ENCODE measurements around the gene SS18.

The SS18 gene

DNA sequence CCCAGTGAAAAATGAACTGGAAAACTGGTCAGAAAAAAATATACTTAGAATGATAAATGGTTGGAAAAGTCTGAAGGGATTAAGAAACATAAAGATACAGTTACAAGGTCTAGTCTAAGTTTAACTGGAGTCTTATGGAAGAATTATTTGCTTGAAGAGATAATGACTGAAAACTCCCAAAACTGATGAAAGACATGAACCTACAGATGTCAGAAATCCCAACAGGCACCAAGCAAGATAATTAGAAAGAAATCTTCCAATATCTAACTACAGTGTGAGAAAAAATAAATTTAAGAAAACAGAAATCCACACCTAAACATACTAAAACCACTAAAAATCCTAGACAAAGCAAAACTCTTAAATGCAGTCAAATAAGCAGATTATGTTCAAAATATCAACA lies 19.4 kb downstream of the SS18 start:
- DNase-seq (ENCODE audit: low read depth) = no peak

DNA sequence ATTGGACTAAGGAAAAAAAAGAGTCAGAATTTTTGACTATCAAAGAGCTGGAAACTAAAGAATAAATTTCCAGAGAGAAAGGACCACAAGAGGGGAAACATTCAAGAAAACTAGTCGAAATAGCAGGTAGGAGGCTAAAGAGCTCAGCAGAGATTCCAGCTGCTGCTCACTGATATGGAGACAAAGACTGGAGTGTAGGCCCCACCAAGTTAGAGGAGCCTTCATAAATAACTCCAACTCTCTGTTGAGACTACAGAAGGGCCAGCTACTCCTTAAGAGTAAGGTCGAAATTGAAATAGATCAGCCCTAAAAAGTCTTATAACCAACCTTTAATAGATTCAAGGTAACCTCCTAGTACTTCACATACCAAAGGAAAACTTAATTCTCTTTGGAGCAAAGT lies 31.1 kb downstream of the SS18 start:
- DNase-seq (ENCODE audit: low read depth) = no peak

DNA sequence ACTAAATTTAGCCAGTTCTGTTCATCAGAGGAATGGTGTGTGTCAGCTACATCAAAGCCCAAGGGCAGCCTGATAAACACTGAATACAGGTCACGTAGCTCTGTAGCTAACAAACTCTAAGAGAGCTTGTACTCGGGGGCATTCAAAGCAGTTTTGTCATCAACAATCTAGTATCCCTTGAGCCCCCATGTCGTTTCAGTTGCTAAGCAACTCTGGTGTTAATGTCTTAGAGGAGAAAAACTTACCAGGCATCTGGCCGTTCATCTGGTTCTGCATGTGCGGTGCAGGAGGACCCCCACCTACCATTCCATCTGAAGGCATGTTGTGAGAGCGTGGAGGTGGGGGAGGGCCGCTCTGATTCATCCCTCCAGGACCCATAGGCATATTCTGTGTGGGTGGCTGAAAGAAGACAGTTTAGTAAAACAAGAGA lies 33.1 kb downstream of the SS18 start:
- DNase-seq (ENCODE audit: low read depth) = peak; percentile 60

DNA sequence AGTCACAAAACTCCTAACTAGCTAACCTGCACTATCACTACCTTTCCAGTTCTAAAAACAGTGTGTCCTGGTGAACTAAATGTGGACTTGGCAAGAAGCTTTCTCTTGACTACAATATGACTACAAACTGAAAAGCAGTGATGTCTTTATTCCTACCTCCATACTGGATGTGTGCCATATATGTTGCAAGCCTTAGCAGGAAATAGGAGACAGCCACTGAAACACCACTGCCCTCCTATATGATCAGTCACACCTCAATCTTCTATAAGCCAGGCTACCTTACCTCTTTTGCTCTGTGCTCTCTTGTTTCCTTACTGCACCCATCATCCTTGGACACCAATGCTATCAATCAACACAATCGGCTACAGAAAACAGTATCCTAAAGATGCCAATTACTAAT lies 34.1 kb downstream of the SS18 start:
- DNase-seq (ENCODE audit: low read depth) = peak; percentile 64

DNA sequence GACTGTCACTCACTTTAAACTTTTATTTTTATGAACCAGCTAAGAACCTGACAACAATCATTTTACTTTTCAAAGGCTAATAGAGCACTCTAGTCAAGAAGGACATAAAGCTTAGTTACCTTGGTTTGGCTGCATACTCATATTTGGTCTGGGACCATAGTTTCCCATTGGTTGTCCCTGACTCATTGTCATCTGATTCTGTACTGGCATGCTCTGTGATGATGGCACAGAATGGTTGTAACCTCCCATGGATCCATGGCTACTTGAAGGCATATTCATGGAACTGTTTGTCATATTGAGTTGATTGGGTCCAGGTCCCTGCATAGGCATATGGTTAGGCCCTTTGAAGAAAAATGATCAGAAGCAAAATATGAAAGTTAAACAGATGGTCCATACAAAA lies 37.9 kb downstream of the SS18 start:
- DNase-seq (ENCODE audit: low read depth) = no peak

DNA sequence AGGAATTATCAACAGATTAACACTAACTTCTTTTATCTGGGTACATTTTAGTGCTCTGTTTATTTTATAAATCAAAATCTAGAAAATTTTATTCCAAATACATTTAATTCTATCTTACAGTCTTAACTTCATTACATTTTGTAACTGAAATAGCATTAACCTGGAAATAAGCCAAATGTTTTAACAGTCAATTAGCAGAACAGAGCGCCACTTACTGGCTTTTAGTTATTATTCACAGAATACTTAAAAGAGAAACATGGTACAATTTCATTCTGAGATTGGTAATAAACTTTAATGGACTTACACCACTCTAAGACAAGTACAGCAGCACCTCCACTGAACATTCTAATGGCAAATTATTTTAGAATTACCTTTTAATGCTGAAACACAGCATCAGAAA lies 38.6 kb downstream of the SS18 start:
- DNase-seq (ENCODE audit: low read depth) = no peak

DNA sequence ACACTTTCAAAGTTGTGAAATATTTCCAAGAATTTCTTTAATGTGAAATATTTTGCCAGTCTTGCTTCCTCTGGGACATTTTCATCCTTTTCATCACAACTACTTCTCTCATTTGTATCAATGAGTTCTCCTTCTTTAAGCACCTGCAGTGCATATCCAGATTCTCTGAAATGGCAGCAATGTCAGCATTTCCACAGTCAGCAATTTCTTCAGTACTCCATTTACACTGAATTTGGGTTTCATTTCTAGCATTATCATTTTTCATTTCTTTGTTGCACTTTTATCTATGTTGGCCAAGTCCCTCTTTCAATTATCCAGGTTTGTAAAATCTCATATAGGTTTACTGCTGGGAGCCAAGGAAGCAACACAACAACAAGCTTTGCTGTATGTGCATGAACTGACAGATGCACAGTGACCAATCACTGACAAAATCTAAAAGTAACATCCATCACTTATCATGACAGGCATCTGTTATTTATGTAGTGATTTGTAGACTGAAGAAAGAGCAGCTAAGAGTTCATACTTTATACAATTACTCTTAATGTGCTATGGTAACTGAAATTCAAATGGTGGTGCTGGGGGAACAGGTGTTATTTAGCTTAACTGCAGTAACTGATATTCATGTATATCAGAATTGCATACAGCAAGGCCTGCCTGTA lies 43.9 kb downstream of the SS18 start:
- DNase-seq (ENCODE audit: low read depth) = no peak

DNA sequence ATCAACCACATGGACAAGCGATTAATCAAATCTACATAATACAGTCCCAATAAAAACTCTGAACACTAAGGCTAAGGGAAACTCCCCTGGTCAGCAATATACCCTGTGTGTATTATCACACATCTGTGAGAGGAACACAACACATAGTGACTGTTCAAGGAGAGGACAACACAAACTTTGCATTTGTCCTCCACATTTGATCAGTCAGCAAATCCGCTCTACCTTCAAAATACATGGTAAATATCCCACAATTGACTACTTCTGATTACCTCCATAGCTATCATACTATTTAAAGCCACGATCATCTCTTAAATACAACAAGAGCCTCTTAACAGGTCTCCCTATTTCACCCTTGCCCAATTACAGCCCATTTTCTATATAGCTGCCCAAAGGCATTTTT lies 45.6 kb downstream of the SS18 start:
- DNase-seq (ENCODE audit: low read depth) = no peak

DNA sequence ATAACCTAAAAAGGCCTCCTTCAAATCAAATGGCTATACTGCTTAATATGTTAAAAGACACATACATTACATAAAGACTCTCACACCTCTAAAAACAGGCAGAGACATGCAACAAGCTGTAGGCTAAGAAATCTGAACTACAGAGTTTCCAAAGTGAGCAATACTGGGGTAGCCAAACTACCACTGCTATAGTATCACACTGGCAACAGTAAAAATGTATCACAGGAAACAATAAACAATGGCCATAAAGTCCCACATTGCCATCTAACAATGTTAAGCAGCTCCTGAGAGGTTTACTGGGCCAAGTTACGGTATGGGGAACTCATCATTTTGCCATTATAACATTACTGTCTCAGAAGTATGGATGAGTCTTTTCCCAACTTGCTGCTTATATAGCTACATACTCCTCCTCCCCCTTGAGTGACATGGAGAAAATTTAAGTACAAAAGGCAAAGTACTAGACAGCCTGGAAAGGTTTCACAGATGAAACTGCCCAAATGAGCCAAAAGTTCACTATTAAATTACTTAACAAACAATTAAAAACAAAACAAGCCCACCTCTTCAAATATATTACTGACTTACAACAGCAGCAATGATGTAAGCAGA lies 50.3 kb downstream of the SS18 start:
- no peak for DNase-seq (ENCODE audit: low read depth)

DNA sequence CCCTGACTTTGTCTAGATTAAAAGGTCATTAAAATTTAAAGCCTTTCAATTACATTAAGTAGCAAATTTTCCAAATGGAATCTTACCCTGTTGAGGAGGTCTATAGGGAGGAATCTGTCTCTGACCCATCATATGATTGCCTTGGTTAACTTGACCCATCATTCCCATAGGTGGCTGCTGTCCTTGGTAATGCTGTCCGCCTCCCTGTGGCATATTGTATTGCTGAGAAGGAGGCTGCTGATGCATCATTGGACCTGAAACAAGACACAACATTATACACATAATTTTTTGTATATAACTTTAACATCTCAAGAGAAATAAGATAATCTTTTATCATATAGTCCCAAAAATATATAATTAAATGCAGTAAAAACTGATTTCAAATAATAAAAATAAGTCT lies 51.2 kb downstream of the SS18 start:
- no peak for DNase-seq (ENCODE audit: low read depth)

DNA sequence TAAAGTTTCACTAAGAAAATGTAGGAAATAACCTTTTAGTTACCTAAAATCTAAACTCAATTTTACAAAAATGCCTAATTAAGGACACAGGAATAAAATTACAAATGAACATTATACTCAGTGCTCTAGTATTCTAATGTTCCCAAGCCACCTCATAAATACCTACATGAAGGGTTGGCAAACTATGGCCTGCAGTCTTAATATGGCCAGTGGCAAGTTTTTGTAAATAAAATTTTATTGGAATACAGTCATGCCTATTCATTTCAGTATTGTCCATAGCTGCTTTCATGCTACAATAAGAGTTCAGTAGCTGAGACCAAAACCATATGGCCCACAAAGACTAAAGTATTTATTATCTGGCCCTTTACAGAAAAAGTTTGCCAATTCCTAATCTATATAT lies 53.8 kb downstream of the SS18 start:
- no peak for DNase-seq (ENCODE audit: low read depth)

DNA sequence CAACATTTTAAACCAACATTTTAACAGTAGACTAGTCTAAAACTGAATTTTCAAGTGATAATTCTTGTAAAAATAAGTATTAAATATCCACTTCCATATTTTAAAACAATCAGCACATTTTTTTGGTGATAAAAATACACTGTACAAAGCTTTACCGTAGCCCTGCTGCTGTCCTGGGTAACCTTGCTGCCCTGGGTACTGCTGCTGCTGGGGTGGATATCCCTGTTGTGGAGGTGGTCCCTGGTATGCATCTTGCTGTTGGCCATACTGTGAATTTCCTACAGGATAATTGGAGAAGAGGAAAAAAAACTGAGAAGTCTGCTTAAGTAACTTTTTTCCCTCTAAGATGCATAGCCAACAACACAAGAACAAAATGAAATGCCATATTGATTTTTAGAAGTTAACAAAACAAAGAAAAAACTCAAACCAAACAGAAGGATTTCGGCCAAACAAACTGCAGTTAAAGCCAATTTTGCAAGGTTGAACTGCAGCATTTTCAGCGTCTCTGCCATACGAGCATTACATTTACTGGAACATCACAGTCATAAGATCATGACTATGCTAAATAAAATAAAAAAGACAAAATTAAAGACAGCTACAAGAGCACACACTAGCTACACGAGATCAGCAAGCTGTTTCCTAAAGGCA lies 55.4 kb downstream of the SS18 start:
- DNase-seq (ENCODE audit: low read depth) = no peak

DNA sequence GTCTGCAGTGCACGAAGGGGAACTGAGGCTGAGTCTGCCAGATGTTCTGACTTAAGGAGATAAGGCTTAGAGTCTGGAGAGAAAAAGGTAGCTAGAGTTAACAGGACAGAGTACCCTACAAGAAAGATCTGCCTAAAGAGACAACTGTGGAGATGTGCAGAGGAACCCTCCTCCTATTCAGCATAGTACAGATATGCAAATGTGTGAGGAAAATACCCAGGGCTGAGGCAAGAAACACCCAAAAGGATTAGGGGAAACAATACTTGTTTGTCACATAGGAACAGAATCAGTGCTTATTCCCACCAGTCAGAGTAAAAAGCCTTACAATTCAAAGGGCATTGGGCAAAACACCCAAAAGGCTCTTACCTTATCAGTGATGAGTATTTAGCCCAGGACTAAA lies 67.8 kb downstream of the SS18 start:
- no peak for DNase-seq (ENCODE audit: low read depth)

DNA sequence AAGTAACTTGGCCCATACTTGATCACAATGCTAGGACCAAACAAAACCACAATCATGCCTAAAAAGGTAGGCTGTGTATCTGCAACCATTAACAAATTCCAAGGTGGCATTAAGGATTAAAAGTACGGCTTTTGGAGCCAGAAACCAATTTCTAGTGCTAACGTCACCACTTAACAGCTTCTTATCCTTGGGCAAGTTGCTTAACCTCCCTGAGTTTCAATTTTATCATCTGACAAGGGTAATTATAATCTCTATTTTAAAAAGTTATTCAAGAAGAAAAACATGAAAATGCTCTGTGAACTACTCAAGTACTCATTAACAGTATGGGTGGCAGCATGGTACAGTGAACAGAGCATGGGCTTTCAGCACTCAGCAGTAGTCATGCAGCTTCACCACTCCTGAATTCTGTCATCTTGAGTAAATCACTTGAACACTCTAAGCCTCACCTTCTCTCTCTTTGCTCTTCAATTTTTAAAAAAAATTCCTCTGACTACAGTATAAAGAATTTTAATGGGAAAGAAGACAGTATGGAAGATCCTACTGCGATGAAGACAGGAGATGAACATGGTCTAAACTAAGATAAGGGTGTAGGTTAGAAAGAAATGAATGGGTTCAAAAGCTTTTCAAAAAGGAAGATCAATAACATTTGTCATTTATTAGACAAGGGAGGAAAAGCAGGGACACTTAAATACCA lies 69.2 kb downstream of the SS18 start:
- no peak for DNase-seq (ENCODE audit: low read depth)

DNA sequence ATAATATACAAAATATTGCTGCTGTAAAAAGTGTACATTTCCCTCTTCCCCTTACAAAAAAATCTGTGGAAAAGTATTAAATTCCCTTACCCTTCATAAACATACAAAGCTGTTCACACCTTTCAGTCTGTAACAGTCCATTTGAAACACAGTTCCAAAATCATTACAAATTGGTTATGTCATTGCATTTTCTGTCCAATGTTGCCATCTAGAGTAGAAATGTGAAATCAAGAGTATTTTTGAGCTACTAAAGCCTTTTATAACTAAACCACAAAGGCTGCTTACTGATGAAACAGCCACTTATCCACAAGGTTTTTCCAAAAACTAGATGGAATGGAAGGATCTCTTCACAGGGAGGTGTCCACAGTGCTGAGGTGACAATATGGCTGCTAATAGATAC lies 72.5 kb downstream of the SS18 start:
- DNase-seq (ENCODE audit: low read depth) = peak; percentile 7

DNA sequence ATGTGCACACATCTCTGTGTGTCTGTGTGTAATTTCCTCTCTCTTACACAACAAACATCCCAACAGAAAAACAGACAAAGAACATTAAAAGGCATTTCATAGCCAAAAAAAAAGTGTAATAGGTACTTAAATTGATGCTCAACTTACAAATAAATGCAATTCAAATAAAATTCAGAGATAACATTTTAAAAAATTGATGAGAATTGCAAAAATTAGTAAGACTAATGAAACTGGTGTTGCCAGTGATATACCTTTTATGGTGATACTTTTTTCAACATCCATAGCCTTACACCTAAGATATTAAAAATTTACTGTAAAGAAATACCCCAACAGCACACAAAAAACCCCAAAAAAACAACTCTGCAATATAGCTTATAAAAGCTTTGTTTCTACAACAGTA lies 76.0 kb downstream of the SS18 start:
- no peak for DNase-seq (ENCODE audit: low read depth)

DNA sequence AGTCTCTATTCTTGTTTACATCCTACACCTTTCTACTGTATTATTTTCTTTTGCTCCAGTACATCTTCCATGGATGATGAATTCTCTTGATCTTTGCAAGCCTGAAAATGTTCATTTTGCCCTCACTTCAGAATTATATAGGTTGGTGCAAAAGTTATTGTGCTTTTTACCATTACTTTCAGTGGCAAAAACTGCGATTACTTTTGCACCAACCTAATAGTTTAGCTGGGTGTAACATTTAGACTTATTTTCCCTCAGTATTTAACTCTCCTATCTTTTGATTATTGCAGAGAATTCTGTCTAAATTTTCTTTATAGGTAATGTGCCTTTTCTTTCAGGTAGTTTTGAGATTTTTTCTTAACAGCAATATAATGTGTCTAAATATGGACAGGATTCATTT lies 81.8 kb downstream of the SS18 start:
- no peak for DNase-seq (ENCODE audit: low read depth)

DNA sequence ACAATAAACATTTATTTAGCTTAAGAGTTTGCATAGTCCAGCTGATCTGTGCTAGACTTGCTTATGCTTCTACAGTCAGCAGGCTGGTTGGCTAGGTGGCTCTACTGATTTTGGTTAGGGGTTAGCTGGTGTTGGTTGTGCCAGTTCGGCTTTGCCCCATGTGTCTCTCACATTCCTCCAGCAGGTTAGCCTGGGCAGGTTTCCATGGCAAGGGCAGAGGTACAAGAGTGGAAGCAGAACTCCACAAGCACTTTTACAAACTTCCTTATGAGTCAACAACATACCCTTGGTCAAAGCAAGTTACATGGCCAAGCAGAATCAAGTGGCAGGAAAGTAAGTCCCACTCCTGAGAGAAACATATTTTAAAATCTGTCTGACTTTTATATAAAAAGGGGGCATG lies 82.3 kb downstream of the SS18 start:
- DNase-seq (ENCODE audit: low read depth) = no peak

DNA sequence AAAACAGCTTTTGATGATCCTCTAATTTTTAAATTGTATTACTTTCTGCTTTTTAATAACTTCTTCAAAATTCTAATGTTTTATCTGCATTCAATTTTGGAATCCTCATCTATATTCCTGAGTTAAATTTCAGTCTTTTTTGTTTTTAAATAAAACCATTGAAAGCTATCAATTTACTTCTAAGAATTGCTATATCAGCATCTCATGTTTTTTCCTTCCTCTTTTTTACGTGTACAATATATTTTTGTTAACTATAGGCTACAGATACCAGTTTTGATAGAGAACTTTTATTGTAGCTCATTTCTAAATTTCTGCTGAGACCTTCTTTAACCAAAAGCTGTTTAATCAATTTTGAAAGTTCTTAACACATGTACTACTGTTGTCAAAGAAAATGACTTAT lies 84.5 kb downstream of the SS18 start:
- DNase-seq (ENCODE audit: low read depth) = no peak

DNA sequence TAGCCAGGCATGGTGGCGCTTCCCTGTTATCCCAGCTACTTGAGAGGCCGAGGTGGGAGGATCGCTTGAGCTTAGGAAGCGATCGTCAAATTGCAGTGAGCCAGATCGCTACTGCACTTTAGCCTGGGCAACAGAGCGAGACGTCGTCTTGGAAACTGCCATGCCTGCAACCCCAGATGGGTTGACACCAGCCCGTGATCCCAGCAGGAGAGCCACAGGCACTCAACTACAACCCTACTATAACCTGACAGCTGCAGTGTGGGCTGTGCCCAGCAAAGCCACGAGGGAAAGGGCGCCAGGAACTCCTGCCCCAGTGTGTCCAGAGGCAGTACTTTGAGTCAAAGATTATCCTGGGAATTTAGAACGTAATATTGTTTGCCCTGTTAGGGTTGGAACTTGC lies 85.6 kb downstream of the SS18 start:
- DNase-seq (ENCODE audit: low read depth) = no peak

DNA sequence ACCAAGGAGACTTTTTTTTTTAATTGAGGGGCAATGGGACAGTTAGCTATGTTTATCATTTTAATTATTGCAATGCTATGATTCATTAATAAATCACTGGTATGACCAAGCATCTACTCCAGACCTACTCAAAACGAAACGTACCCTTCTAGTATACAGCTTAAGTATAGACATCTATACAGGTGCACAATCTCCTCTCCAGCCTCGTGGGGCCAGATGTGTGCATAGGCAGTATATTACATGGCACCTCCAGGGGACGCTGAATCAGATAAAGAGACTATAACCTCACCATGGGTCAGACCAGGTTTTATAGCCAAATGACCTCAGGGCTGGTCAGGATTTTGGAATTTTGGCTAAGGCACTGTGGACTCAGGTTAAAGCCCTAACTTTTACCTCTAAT lies 86.6 kb downstream of the SS18 start:
- no peak for DNase-seq (ENCODE audit: low read depth)

DNA sequence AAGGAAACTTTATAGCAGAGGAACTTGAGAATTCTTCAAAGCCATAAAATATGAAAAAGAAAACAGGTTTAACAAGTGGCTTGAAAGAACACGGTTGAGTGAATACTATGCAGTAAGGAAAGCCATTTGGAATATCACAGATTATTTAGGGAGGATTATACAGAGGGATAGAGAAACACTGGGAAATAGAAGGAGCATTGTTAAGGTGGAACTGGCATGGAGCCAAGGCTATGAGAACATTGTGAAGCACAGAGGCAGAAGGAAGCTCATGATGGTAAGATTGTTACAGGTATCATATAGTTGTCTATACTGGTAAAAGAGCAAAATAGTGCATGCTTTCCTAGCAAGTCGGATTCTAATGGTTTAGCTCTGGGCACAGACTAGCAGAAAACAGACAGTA lies 87.1 kb downstream of the SS18 start:
- DNase-seq (ENCODE audit: low read depth) = no peak

DNA sequence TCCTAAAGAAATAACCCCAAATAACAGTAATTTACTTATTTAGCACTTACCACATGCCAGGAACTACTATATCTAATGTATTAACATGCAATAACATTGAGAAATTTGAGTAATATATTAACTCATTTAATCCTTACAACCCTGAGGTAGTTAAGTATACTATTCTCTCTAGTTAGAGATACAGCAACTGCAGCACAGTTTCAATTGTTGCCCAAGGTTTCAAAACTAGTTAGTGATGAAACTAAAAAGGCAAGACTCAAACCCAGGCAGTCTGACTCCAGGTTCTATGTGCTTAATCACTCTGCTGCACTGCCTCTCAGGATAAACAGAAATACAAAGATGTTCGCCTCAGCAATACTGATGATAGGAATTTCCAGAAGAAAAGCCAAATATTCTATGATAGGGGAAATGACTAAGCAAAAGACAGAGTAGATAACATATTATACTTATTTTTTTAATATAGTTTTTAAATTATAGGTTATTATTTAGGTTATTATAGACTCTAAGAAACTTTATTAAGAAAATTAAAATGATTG lies 88.0 kb downstream of the SS18 start:
- DNase-seq (ENCODE audit: low read depth) = peak; percentile 2

All from amniotic epithelial cell (primary cell).